ENCODE results near the gene TCAF1. TPM values are rescaled to one million over a fixed set of nuclear protein-coding genes. Genes with fewer than 3 reads are reported as not detected.

TCAF1 gene
- total and polyA plus RNA-seq, 2 donors (not counting 1 experiment from before 2014, with no cell fraction given) = 7.1 to 17.3 TPM

GRCh38 chr7:143938379-143939243 lies 36.6 kb upstream of the TCAF1 start:
- Histone ChIP-seq H3K79me2 (ENCODE audit: control insufficient read depth, insufficient read depth, low read length) (no peaks in the 10 kb centered on the region), H3K9me3 (ENCODE audit: control extremely low read depth in 1 of 3, control insufficient read depth in 2 of 3, insufficient read depth in 1 of 3, low read length in 2 of 3) (peaks cover 0 to 1% (median under 1%) of the 10 kb centered on the region in 3 donors), H3K4me1 (ENCODE audit: control insufficient read depth in 2 of 2, insufficient read depth in 2 of 2, low read length in 2 of 2) (no peaks in the 10 kb centered on the region), H3K36me3 (replicated peaks in 1 of 2; ENCODE audit: control extremely low read depth in 1 of 2, control insufficient read depth in 1 of 2, extremely low read depth in 1 of 2, insufficient read depth in 2 of 2, low read length in 1 of 2) (no peaks in the 10 kb centered on the region), H3K4me3 (ENCODE audit: control extremely low read depth in 1 of 5, extremely low read depth in 1 of 5, insufficient read depth in 1 of 5, low read depth in 2 of 5, low read length in 4 of 5) (no peak overlapping the region), H3K4me2 (replicated peaks; ENCODE audit: low read depth, low read length, poor library complexity, severe bottlenecking) (no peak overlapping the region), H4K20me1 (ENCODE audit: control insufficient read depth, insufficient read depth, low read length, poor library complexity, severe bottlenecking) (no peaks in the 10 kb centered on the region), H2AFZ (ENCODE audit: insufficient read depth, low read depth, low read length, poor library complexity, severe bottlenecking) (no peak overlapping the region), H3K27me3 (replicated peaks in 1 of 4; ENCODE audit: control extremely low read depth in 1 of 4, control insufficient read depth in 3 of 4, insufficient read depth in 4 of 4, low read length in 3 of 4) (no peaks in the 10 kb centered on the region), H3K9ac (ENCODE audit: low read length) (no peak overlapping the region), H3K27ac (ENCODE audit: low read length in 2 of 2) (no peak overlapping the region)
- ATAC-seq (ENCODE audit: low read depth) (no peak), DNase-seq (peak; percentile 4)
- intact Hi-C loops (cut with micrococcal nuclease) = no loop called here
- no CpG with 5 or more reads among the region's 5 CpGs for WGBS (ENCODE audit: insufficient coverage)
- no peak for TF ChIP-seq EZH2 (IDR thresholded peaks at IDR 0.05; ENCODE audit: borderline replicate concordance, insufficient read depth, low read depth, low read length, poor library complexity, severe bottlenecking)
- TF ChIP-seq, protein P1, sequence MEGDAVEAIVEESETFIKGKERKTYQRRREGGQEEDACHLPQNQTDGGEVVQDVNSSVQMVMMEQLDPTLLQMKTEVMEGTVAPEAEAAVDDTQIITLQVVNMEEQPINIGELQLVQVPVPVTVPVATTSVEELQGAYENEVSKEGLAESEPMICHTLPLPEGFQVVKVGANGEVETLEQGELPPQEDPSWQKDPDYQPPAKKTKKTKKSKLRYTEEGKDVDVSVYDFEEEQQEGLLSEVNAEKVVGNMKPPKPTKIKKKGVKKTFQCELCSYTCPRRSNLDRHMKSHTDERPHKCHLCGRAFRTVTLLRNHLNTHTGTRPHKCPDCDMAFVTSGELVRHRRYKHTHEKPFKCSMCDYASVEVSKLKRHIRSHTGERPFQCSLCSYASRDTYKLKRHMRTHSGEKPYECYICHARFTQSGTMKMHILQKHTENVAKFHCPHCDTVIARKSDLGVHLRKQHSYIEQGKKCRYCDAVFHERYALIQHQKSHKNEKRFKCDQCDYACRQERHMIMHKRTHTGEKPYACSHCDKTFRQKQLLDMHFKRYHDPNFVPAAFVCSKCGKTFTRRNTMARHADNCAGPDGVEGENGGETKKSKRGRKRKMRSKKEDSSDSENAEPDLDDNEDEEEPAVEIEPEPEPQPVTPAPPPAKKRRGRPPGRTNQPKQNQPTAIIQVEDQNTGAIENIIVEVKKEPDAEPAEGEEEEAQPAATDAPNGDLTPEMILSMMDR (IDR thresholded peaks at IDR 0.05) = no peak
- Mint-ChIP-seq H3K9me3 (ENCODE audit: insufficient read depth) (no peaks in the 10 kb centered on the region), H3K4me1 (no peaks in the 10 kb centered on the region), H3K27ac (no peak overlapping the region), H3K4me3 (no peak overlapping the region), H3K27me3 (peaks cover 7% of the 10 kb centered on the region)
- ChIA-PET POLR2A (no interaction called here), CTCF (no interaction called here)
